Naive thymus-derived CD4-positive, alpha-beta T cell (primary cell): ENCODE data around the gene EDIL3. TPM values are rescaled to one million over a fixed set of nuclear protein-coding genes. Genes with fewer than 3 reads are reported as not detected.

Source experiments
- ATAC-seq: fragments of 150-1000 bp; cut with Tn5 transposase; 2 replicates; pipeline ENCODE4 v1.10.0; 2021; ENCODE audit warnings: mild to moderate bottlenecking, moderate library complexity
- CTCF ChIA-PET: fragments of 350-600 bp; sonication (Branson Sonifier 250); formaldehyde crosslinking; loops from one replicate; lab custom pipeline; 2021; ENCODE audit warnings: antibody characterized with exemption; lab: Charles Lee
- POLR2A ChIA-PET: fragments of 350-600 bp; sonication (Branson Sonifier 250); formaldehyde crosslinking; loops from one replicate; lab custom pipeline; 2021; ENCODE audit warnings: antibody characterized with exemption, inconsistent platforms; lab: Charles Lee
- DNase-seq, 9 donors: peaks; one replicate each; pipeline versions ENCODE4 v3.0.0 to v3.0.0-alpha.2; 2020 to 2022; ENCODE audit warnings: mixed read lengths in 1 of 9
- H3K27ac ChIP-seq: one replicate; pipeline ENCODE4 v1.7.0; 2013; ENCODE audit warnings: mild to moderate bottlenecking, low read depth, low read length, moderate library complexity
- H3K27me3 ChIP-seq, 2 donors: one replicate each; pipeline ENCODE4 v1.7.0; 2013; ENCODE audit warnings: low read length in 2 of 2, mild to moderate bottlenecking in 2 of 2, moderate library complexity in 2 of 2; ENCODE audit not compliant: control insufficient read depth in 2 of 2, insufficient read depth in 2 of 2
- H3K36me3 ChIP-seq, 3 experiments: 1 replicate in 2 of 3; 2 replicates in 1 of 3; pipeline ENCODE4 v1.7.0; 2013; ENCODE audit warnings: low read length in 3 of 3, mild to moderate bottlenecking in 3 of 3, moderate library complexity in 1 of 3; ENCODE audit not compliant: insufficient read depth in 3 of 3, control insufficient read depth in 2 of 3
- H3K4me1 ChIP-seq, 2 donors: one replicate each; pipeline ENCODE4 v1.7.0; 2013; ENCODE audit warnings: low read length in 2 of 2, mild to moderate bottlenecking in 2 of 2, moderate library complexity in 1 of 2; ENCODE audit not compliant: control insufficient read depth in 2 of 2, insufficient read depth in 2 of 2
- H3K4me3 ChIP-seq: 2 replicates; pipeline ENCODE4 v1.7.0; 2013; ENCODE audit warnings: mild to moderate bottlenecking, low read length
- H3K9me3 ChIP-seq, 3 experiments: 1 replicate in 2 of 3; 2 replicates in 1 of 3; pipeline ENCODE4 v1.7.0; 2013; ENCODE audit warnings: low read length in 3 of 3; ENCODE audit not compliant: control insufficient read depth in 2 of 3
- H3K27ac Mint-ChIP-seq, 9 donors: one replicate each; pipeline ENCODE4 v1.8.0; 2020 to 2022; ENCODE audit warnings: mixed read lengths in 9 of 9, mild to moderate bottlenecking in 8 of 9, moderate library complexity in 5 of 9, inconsistent platforms in 2 of 9
- H3K27me3 Mint-ChIP-seq, 5 donors: one replicate each; pipeline ENCODE4 v1.8.0; 2021 to 2022; ENCODE audit warnings: mixed read lengths in 5 of 5, mild to moderate bottlenecking in 1 of 5
- H3K36me3 Mint-ChIP-seq, 5 donors: one replicate each; pipeline ENCODE4 v1.8.0; 2020 to 2022; ENCODE audit warnings: mixed read lengths in 5 of 5, mild to moderate bottlenecking in 3 of 5, inconsistent platforms in 1 of 5
- H3K4me1 Mint-ChIP-seq, 7 donors: one replicate each; pipeline ENCODE4 v1.8.0; 2020 to 2022; ENCODE audit warnings: mixed read lengths in 7 of 7, mild to moderate bottlenecking in 3 of 7, inconsistent platforms in 1 of 7
- H3K4me3 Mint-ChIP-seq, 10 donors: one replicate each; pipeline ENCODE4 v1.8.0; 2020 to 2022; ENCODE audit warnings: mild to moderate bottlenecking in 10 of 10, mixed read lengths in 10 of 10, moderate library complexity in 6 of 10, inconsistent platforms in 2 of 10
- H3K9me3 Mint-ChIP-seq, 11 donors: one replicate each; pipeline ENCODE4 v1.8.0; 2020 to 2022; ENCODE audit warnings: mixed read lengths in 11 of 11, mild to moderate bottlenecking in 4 of 11, inconsistent platforms in 1 of 11, moderate library complexity in 1 of 11
- intact Hi-C, 2 donors: fragments of 100-400 bp; cut with micrococcal nuclease; formaldehyde crosslinking; loops; one replicate each; pipeline ENCODE4 v1.15.1; 2023
- polyA plus RNA-seq, 2 donors: library from polyadenylated mRNA; unstranded; fragments of 300-500 nt; fragmentation: Illumina TruSeq; gene quantifications; one replicate each; pipeline ENCODE4 v1.2.3, GENCODE V29; 2021
- total RNA-seq, 6 experiments: library from RNA in 5 of 6; stranded (reverse) in 5 of 6; gene quantifications; 1 replicate in 5 of 6; 2 replicates in 1 of 6; pipeline ENCODE4 v1.2.3 and lab custom pipeline; 2021 to 2026

EDIL3 gene
- total and polyA plus RNA-seq, 7 experiments from 2014 or later = not detected

DNA sequence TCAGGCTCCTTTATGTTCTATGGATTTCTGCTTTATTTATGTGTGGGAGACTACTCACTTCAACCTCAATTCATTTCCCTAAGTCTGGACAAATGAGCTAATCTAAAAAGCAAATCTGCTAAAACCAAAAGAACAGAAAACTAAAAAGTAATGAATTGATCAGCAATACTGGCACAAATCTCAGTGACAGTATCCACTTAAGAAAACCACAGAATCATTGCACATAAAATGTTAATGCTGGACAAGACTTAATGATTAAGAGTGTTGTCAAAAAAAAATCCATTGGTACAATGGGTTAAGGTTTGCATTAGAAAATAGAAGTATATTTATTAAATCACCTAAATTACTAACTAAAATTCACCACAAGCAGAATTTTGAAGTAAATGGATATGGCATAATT lies 147.6 kb downstream of the EDIL3 start:
- no peak overlapping the region for H3K4me3 Mint-ChIP-seq
- DNase-seq (no peak), ATAC-seq (no peak)
- no peaks in the 10 kb centered on the region for H3K36me3 ChIP-seq
- ChIA-PET POLR2A (no interaction called here), CTCF (no interaction called here)
- H3K27me3 ChIP-seq = no peaks in the 10 kb centered on the region
- intact Hi-C loops = no loop called here
- H3K4me1 ChIP-seq = no peaks in the 10 kb centered on the region
- H3K27ac ChIP-seq = no peak overlapping the region
- H3K36me3 Mint-ChIP-seq = no peaks in the 10 kb centered on the region
- no peaks in the 10 kb centered on the region for H3K4me1 Mint-ChIP-seq
- H3K27me3 Mint-ChIP-seq = no peaks in the 10 kb centered on the region
- H3K4me3 ChIP-seq = no peak overlapping the region
- no peak overlapping the region for H3K27ac Mint-ChIP-seq
- no peaks in the 10 kb centered on the region for H3K9me3 ChIP-seq
- peaks cover 0 to 10% (median 0%) of the 10 kb centered on the region in 11 donors for H3K9me3 Mint-ChIP-seq

DNA sequence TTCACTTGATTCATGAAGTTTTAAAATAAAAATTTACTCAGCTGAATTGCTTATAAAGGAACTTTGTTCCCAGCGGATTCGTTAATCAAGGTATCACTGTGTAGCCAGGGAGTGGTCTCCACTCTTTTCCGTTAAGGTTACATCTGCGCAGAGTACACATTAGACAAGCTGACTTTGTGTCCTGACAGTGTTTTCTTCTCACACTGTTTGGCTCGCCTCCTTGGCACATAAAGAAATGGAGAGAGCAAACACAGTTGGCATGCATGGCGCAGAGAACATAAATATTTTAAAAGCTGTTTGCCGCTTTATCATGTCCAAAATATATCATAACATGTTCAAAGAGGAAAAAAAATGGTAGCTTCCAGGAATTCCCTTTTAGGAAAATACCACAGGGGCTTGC lies 153.2 kb downstream of the EDIL3 start:
- no peaks in the 10 kb centered on the region for H3K27me3 ChIP-seq
- ChIA-PET POLR2A (no interaction called here), CTCF (no interaction called here)
- H3K27ac ChIP-seq = no peak overlapping the region
- Mint-ChIP-seq H3K4me3 (no peak overlapping the region), H3K27ac (no peak overlapping the region), H3K4me1 (peaks cover 0 to 2% (median 0%) of the 10 kb centered on the region in 7 donors), H3K9me3 (peaks cover 0 to 11% (median 0%) of the 10 kb centered on the region in 11 donors), H3K36me3 (no peaks in the 10 kb centered on the region), H3K27me3 (no peaks in the 10 kb centered on the region)
- intact Hi-C loops = no loop called here
- H3K4me3 ChIP-seq = no peak overlapping the region
- no peaks in the 10 kb centered on the region for H3K36me3 ChIP-seq
- ATAC-seq (no peak), DNase-seq (no peak)
- no peaks in the 10 kb centered on the region for H3K9me3 ChIP-seq
- H3K4me1 ChIP-seq = no peaks in the 10 kb centered on the region

DNA sequence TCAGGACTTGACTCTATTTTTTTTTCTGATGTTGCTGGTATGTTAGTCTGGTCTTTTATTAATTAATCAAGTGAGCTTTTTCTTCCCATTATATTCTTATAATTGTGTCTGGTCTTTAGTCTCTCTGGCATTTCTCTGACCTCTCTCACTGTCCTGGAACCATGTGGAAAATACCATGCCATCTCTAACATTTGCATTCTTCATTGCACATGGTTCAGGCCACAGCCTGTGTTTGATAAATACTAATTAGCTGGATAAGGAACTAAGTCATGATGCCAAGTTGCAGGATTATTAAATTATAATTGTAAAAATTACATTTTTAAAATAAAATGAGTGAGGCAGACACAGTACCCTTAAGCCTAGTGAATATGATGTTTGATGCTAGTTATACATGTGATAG lies 155.6 kb downstream of the EDIL3 start:
- no peak for DNase-seq

DNA sequence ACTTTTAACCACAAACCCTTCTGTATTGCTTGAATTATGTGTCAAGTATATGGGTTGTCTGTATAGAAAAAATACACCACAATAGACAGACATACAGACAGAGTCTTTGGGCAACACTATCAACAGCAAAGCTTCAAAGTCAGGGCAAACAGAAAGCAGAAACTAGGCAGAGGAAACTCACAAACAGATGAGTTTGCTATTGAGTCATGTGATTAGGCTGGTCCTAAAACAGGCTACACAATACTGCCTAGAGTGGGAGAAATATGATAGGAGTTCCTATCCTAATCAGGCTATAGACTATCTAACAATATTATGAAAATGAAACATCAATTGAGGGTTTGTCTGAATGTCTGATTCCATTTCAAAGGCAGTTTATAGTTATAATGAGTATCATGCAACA lies 156.4 kb downstream of the EDIL3 start:
- H3K4me1 Mint-ChIP-seq = peaks cover 0 to 2% (median 0%) of the 10 kb centered on the region in 7 donors
- ChIA-PET POLR2A (no interaction called here), CTCF (interaction anchor here (0.7 kb wide), 1 partner anchor 49 kb away, joined by 3 read pairs; no protein-coding TSS in a partner anchor)
- no peak overlapping the region for H3K4me3 Mint-ChIP-seq
- H3K9me3 Mint-ChIP-seq = peaks cover 0 to 11% (median 0%) of the 10 kb centered on the region in 11 donors
- H3K9me3 ChIP-seq = no peaks in the 10 kb centered on the region
- no peak overlapping the region for H3K27ac ChIP-seq
- no peaks in the 10 kb centered on the region for H3K27me3 Mint-ChIP-seq
- intact Hi-C loops = no loop called here
- no peak overlapping the region for H3K4me3 ChIP-seq
- no peaks in the 10 kb centered on the region for H3K36me3 ChIP-seq
- H3K36me3 Mint-ChIP-seq = no peaks in the 10 kb centered on the region
- H3K4me1 ChIP-seq = no peaks in the 10 kb centered on the region
- H3K27me3 ChIP-seq = no peaks in the 10 kb centered on the region
- no peak overlapping the region for H3K27ac Mint-ChIP-seq
- no peak for DNase-seq
- no peak for ATAC-seq

More for the DNA sequence above, 155.6 kb downstream of the EDIL3 start:
- Mint-ChIP-seq H3K4me1 (peaks cover 0 to 2% (median 0%) of the 10 kb centered on the region in 7 donors), H3K9me3 (peaks cover 0 to 11% (median 0%) of the 10 kb centered on the region in 11 donors), H3K27ac (no peak overlapping the region), H3K4me3 (no peak overlapping the region), H3K36me3 (no peaks in the 10 kb centered on the region), H3K27me3 (no peaks in the 10 kb centered on the region)
- ChIA-PET POLR2A (no interaction called here), CTCF (interaction anchor here (0.7 kb wide), 1 partner anchor 50 kb away, joined by 3 read pairs; no protein-coding TSS in a partner anchor)
- Histone ChIP-seq H3K27me3 (no peaks in the 10 kb centered on the region), H3K9me3 (no peaks in the 10 kb centered on the region), H3K27ac (no peak overlapping the region), H3K36me3 (no peaks in the 10 kb centered on the region), H3K4me1 (no peaks in the 10 kb centered on the region), H3K4me3 (no peak overlapping the region)
- intact Hi-C loops = no loop called here
- ATAC-seq = no peak

DNA sequence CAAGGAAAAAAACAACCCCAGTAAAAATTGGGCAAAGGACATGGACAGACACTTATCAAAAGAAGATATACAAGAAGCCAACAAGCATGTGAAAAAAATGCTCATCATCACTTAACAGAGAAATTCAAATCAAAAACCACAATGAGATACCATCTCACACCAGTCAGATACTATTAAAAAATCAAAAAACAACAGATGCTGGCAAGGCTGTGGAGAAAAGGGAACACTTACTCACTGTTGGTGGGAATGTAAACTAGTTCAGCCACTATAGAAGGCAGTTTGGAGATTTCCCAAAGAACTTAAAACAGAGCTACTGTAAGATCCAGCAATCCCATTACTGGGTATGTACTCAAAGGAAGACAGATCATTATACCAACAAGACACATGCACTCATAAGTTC lies 157.4 kb downstream of the EDIL3 start:
- H3K27me3 Mint-ChIP-seq = no peaks in the 10 kb centered on the region
- CTCF ChIA-PET = no interaction called here
- H3K4me3 Mint-ChIP-seq = no peak overlapping the region
- H3K4me1 Mint-ChIP-seq = peaks cover 0 to 2% (median 0%) of the 10 kb centered on the region in 7 donors
- Histone ChIP-seq H3K4me3 (no peak overlapping the region), H3K9me3 (no peaks in the 10 kb centered on the region), H3K36me3 (no peaks in the 10 kb centered on the region), H3K27me3 (no peaks in the 10 kb centered on the region), H3K4me1 (no peaks in the 10 kb centered on the region), H3K27ac (no peak overlapping the region)
- POLR2A ChIA-PET = no interaction called here
- H3K9me3 Mint-ChIP-seq = peaks cover 0 to 11% (median 0%) of the 10 kb centered on the region in 11 donors
- H3K27ac Mint-ChIP-seq = no peak overlapping the region
- intact Hi-C loops = no loop called here
- DNase-seq (no peak), ATAC-seq (no peak)
- H3K36me3 Mint-ChIP-seq = no peaks in the 10 kb centered on the region

DNA sequence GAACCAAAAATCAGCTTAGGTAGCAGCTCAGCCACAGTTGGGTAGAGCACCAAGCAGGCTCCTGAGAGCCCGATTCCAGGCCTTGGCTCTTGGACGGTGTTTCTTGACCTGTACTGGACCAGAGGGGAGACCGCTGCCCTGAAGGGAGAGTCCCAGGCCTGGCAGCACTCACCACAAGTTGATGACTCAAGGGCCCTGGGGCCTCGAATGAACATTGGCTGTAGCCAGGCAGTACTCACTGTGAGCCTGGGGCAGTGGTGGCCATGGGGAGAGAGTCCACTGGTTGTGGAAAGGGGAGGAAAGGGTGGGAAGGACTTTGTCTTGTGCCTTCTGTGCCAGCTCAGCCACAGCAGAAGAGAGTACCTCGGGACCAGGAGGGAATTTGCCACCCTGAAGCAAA lies 166.1 kb downstream of the EDIL3 start:
- DNase-seq (no peak), ATAC-seq (no peak)
- no peak overlapping the region for H3K4me3 Mint-ChIP-seq
- no peak overlapping the region for H3K27ac Mint-ChIP-seq
- intact Hi-C loops = no loop called here
- CTCF ChIA-PET = no interaction called here
- peaks cover 0 to 11% (median 0%) of the 10 kb centered on the region in 11 donors for H3K9me3 Mint-ChIP-seq
- Histone ChIP-seq H3K36me3 (no peaks in the 10 kb centered on the region), H3K4me1 (no peaks in the 10 kb centered on the region), H3K9me3 (no peaks in the 10 kb centered on the region), H3K27ac (no peak overlapping the region), H3K4me3 (no peak overlapping the region), H3K27me3 (no peaks in the 10 kb centered on the region)
- no peaks in the 10 kb centered on the region for H3K36me3 Mint-ChIP-seq
- H3K27me3 Mint-ChIP-seq = no peaks in the 10 kb centered on the region
- no peaks in the 10 kb centered on the region for H3K4me1 Mint-ChIP-seq
- POLR2A ChIA-PET = no interaction called here

DNA sequence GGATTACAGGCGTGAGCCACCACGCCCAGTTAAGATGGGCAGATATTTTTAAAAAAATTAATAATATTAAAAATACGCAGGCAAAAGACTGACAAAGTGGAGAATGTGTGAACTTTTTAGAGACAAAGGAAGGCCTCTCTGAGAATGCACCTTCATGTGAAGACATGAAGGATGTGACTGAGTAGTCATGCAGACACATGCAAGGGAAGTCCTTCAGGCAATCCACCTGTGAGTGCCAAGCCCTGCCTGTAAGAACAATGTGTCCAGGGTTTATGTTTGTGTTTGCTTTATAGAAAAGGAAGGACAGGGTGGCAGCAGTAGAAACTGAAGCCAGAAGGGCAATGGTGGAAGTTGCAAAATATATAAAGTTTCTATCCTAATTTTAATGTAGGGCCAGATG lies 169.2 kb downstream of the EDIL3 start:
- Mint-ChIP-seq H3K27me3 (no peaks in the 10 kb centered on the region), H3K4me3 (no peak overlapping the region), H3K4me1 (peaks cover 0 to 2% (median 0%) of the 10 kb centered on the region in 7 donors), H3K27ac (no peak overlapping the region), H3K36me3 (no peaks in the 10 kb centered on the region), H3K9me3 (peaks cover 0 to 16% (median 1%) of the 10 kb centered on the region in 11 donors)
- CTCF ChIA-PET = no interaction called here
- intact Hi-C loops = no loop called here
- Histone ChIP-seq H3K4me3 (no peak overlapping the region), H3K27me3 (no peaks in the 10 kb centered on the region), H3K36me3 (no peaks in the 10 kb centered on the region), H3K9me3 (no peaks in the 10 kb centered on the region), H3K4me1 (no peaks in the 10 kb centered on the region), H3K27ac (no peak overlapping the region)
- no peak for ATAC-seq
- POLR2A ChIA-PET = no interaction called here
- no peak for DNase-seq
